ENCODE results near the gene SUSD3.
A peak's percentile ranks its signal among the peaks of the same experiment; 100 is the strongest.

- TF ChIP-seq MAX (IDR thresholded peaks at IDR 0.05): no peak
- TF ChIP-seq CEBPB (IDR thresholded peaks at IDR 0.05): peak; percentile 88
- TF ChIP-seq REST (IDR thresholded peaks at IDR 0.05; ENCODE audit: low read depth): no peak
- no peak for TF ChIP-seq YY1 (IDR thresholded peaks at IDR 0.05; ENCODE audit: low read depth)
- no peak for TF ChIP-seq CREB1 (IDR thresholded peaks at IDR 0.05; ENCODE audit: low read depth)
- no peak for TF ChIP-seq USF1 (IDR thresholded peaks at IDR 0.05)
- no peak for TF ChIP-seq RAD21 (IDR thresholded peaks at IDR 0.05; ENCODE audit: low read depth)
- TF ChIP-seq EGR1 (IDR thresholded peaks at IDR 0.05): no peak
- TF ChIP-seq FOXM1 (IDR thresholded peaks at IDR 0.05; ENCODE audit: borderline replicate concordance, low read depth): no peak
These were observed 57.8 kb downstream of the SUSD3 start for GRCh38 chr9:93116072-93116961.
